ENCODE results near the gene FAM236D.
"Not testable (repeated sequence)": the region's sequence is repeated elsewhere in the genome, so short reads cannot be mapped to it uniquely, and the experiment has no call there.

Gene FAM236D

DNA sequence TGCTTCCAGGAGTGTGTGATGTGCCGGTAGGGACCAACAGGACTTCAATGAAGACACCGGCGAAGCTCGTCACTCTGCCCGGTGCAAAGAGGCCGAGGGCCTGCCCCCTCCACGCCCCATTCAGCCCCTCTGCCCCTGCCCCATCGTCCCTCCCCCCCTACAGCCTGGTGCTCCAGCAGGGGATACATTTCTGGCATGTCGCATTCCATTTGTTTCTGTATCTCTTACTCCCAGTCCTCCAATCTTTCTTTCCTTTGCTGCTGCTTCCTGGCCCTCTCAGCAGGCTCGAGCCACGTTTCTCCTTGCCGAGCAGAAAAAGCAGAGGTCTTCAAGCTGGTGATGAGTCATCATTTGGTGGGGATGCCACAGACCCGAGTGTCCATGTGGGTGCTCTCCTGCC lies at the start of gene FAM236D:
Gene FAM236D (minus strand): TSS at position 101 of the 400 bp plus-strand sequence. CDS start 100 bp downstream, at position 1.
- DNase-seq (ENCODE audit: low spot score), result not testable (repeated sequence)

GRCh38 chrX:72837532-72837931 lies 29.5 kb upstream of the FAM236D start:
- not testable (repeated sequence) for DNase-seq (ENCODE audit: low spot score)

DNA sequence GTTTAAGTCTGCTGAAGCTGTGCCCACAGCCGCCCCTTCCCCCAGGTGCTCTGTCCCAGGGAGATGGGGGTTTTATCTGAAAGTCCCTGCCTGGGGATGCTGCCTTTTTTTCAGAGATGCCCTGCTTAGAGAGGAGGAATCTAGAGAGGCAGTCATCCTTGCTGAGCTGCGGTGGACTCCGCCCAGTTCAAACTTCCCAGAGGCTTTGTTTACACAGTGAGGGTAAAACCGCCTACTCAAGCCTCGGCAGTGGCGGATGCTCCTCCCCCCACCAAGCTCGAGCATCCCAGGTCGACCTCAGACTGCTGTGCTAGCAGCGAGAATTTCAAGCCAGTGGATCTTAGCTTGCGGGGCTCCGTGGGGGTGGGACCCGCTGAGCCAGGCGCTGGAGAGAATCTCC lies 22.7 kb upstream of the FAM236D start:
- DNase-seq (ENCODE audit: low spot score), result not testable (repeated sequence)

DNA sequence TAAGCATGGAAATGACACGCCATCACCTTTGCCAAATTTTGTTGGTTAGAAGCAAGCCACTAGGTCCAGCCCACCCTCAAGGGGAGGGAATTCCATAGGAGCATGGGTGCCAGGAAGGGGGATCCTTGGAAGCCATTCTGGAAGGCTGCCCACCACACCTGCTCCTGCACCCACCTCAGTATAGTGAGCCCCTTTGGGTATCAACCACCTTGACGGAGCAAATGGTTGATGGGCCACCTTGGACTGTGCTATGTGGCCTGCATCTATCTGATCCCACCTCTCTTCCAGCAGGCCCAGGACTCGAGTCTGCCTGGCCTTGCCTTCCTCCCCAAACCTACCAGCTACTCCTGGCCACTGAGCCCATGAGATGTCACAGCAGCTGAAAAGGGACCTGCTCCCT lies 17.6 kb downstream of the FAM236D start:
- DNase-seq (ENCODE audit: low spot score), result not testable (repeated sequence)

- DNase-seq (ENCODE audit: low spot score), result not testable (repeated sequence)
Measured at GRCh38 chrX:72788142-72788541, 19.9 kb downstream of the FAM236D start.

GRCh38 chrX:72783964-72784363 lies 24.0 kb downstream of the FAM236D start:
- not testable (repeated sequence) for DNase-seq (ENCODE audit: low spot score)

GRCh38 chrX:72783365-72783936 lies 24.6 kb downstream of the FAM236D start:
- DNase-seq (ENCODE audit: low spot score), result not testable (repeated sequence)

GRCh38 chrX:72782560-72782959 lies 25.4 kb downstream of the FAM236D start, which contains the start of gene FAM236B:
TSS of gene FAM236B (minus strand) at chrX:72782660. CDS start at chrX:72782560, 100 bp downstream.
- not testable (repeated sequence) for DNase-seq (ENCODE audit: low spot score)

DNA sequence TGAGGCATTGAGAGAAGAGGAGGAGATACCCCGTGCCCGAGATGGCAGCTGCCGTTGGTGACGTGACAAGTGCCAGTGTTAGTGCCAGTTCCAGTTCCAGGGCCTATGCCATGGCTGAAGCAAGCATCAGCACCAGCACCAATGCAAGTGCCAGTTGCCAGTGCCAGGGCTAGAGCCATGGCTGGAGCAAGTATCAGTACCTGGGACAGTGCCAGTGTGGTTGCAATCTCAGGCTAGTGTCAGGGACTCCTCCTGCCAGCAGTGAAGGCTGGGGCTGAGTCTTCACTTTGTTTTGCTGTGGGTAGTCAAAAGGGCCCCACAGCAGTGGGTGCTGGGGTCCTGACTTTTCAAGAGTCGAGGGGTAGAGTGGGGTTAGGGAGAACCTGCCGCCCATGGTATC lies 29.9 kb downstream of the FAM236D start:
- DNase-seq (ENCODE audit: low spot score), result not testable (repeated sequence)

- DNase-seq (ENCODE audit: low spot score), result not testable (repeated sequence)
Measured at GRCh38 chrX:72777467-72777790, 30.6 kb downstream of the FAM236D start.

DNA sequence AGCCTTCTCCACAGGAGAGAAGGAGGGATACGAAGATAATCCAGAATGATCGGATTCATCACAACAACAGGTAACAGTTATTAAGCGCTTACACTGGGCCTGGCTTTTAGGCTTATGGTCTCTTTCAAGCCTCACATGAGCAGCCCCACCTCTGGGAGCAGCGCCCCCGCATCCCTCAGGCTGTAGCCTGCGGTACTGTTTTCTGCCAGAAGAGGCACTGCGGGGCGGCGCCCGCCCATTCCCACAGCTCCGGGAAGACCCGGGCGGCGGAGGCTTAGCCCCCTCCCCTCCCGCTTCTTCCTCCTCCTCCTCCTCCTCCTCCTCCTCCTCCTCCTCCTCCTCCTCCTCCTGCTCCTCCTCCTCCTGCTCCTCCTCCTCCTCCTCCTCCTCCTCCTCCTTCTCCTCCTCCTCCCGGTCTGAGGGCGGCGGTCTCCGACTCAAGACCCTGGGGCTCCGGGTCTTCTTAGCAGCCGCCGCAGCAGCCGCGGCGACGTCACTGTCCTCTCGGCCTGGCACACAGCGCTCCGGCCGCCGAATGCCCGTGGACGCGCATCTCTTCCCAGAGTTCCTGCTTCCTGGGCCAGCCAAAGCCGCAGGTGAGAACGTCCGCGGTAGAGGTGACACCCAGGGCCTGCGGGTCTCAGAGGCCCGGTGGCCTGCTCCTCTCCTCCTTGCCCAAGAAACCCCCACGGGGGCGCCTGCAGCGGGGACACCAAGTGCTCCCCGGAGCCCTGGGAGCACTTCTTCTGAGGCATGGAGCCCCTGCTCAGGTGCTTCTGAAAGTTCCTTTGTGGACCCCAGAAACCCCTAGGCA lies 31.1 kb downstream of the FAM236D start, which contains the start of gene DMRTC1B:
Gene DMRTC1B (plus strand): TSS at position 238 of the 814 bp plus-strand sequence. CDS start 68,246 bp downstream, outside the sequence.
- not testable (repeated sequence) for DNase-seq (ENCODE audit: low spot score)

GRCh38 chrX:72760454-72760853 lies 47.6 kb downstream of the FAM236D start:
- DNase-seq (ENCODE audit: low spot score), result not testable (repeated sequence)
